Measurements from ENCODE around the gene KRT222. TPM values are rescaled to one million over a fixed set of nuclear protein-coding genes. Genes with fewer than 3 reads are reported as not detected.

Gene KRT222
- total and polyA plus RNA-seq, 8 donors, result 0.21 to 0.61 (median 0.38) TPM; not detected in 1

GRCh38 chr17:40611840-40612474 lies 53.0 kb downstream of the KRT222 start:
- DNase-seq (no peak), ATAC-seq (no peak)
- H3K27me3 ChIP-seq, result no peaks in the 10 kb centered on the region
- H3K9me3 ChIP-seq, result no peaks in the 10 kb centered on the region
- no peaks in the 10 kb centered on the region for H3K36me3 ChIP-seq
- peaks cover 0 to 22% of the 10 kb centered on the region in 2 donors for H3K4me1 ChIP-seq
- intact Hi-C loops (cut with DNase I), result no loop called here
- H3K4me3 ChIP-seq, result no peak overlapping the region
- no peak overlapping the region for H3K27ac ChIP-seq
- no peak for TF ChIP-seq CTCF (IDR thresholded peaks at IDR 0.05)

GRCh38 chr17:40610359-40610758 lies 54.6 kb downstream of the KRT222 start:
- ATAC-seq (no peak), DNase-seq (no peak)
- no peaks in the 10 kb centered on the region for H3K36me3 ChIP-seq
- intact Hi-C loops (cut with DNase I), result no loop called here
- H3K27me3 ChIP-seq, result no peaks in the 10 kb centered on the region
- H3K27ac ChIP-seq, result no peak overlapping the region
- H3K9me3 ChIP-seq, result no peaks in the 10 kb centered on the region
- TF ChIP-seq CTCF (IDR thresholded peaks at IDR 0.05), result no peak
- H3K4me3 ChIP-seq, result no peak overlapping the region
- H3K4me1 ChIP-seq, result peaks cover 5 to 20% of the 10 kb centered on the region in 2 donors

DNA sequence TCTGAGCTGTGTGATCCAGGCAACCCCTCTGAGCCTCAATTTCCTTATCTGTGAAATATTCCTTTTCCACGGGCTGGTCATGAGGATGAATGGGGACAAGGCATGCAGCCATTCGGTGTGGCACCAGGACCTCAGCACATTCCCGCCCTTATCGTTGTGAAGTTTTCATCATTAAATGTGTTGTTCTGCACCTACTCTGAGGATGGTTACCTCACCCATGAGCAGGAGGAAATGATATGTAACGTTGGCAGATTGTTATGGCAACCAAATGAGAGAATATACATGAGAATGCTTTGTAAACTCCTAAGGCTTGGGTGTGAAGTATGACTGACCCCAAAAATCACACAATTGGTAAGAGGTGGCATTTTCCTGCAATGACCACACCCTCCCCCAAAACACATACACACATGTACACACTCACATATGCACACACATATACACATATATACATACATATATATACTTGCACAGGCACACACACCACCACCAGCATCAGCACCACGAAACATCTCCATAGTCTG lies 56.9 kb downstream of the KRT222 start:
- Histone ChIP-seq H3K9me3 (no peaks in the 10 kb centered on the region), H3K36me3 (no peaks in the 10 kb centered on the region), H3K27ac (peak overlapping the region in 1 of 2 donors; percentile 55), H3K4me3 (no peak overlapping the region), H3K27me3 (no peaks in the 10 kb centered on the region), H3K4me1 (peaks cover 5 to 15% of the 10 kb centered on the region in 2 donors)
- no peak for TF ChIP-seq CTCF (IDR thresholded peaks at IDR 0.05)
- intact Hi-C loops (cut with DNase I), result no loop called here
- DNase-seq (no peak), ATAC-seq (no peak)

DNA sequence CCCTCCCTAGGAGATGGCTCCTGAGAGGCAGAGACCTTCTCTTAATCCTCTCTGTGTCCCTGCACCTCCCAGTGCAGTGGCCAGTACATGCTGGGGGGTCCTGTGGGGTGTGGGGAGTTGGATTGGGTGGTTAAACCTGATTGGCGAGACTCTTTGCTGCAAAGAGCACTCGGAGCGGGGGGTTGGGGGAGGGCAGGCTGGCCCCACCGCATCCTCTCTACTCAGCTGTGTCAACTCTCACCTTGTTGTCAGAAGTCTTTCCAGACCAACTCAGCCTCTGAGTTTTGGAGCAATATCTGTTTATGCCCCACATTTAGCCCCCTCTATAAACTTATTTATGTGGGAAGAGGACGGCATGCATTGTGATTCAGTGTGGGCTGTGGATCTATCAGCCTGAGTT lies 57.3 kb downstream of the KRT222 start:
- H3K27me3 ChIP-seq, result no peaks in the 10 kb centered on the region

More for the DNA sequence above, 57.3 kb downstream of the KRT222 start:
- Histone ChIP-seq H3K9me3 (no peaks in the 10 kb centered on the region), H3K36me3 (no peaks in the 10 kb centered on the region), H3K4me3 (no peak overlapping the region), H3K27ac (peak overlapping the region; percentile 50 to 55), H3K4me1 (peaks cover 5 to 15% of the 10 kb centered on the region in 2 donors)
- intact Hi-C loops (cut with DNase I), result no loop called here
- TF ChIP-seq CTCF (IDR thresholded peaks at IDR 0.05), result no peak
- ATAC-seq (peak; percentile 67), DNase-seq (peak in 1 of 4 donors; percentile 53)
